Raji (cell line): Measurements from ENCODE around the gene ADCY7.

ENCODE experiments used
- POLR2A ChIP-seq: IDR thresholded peaks from 2 replicates; pipeline ENCODE4 v1.6.1; 2011; ENCODE audit warnings: low read depth, low read length, control low read depth; ENCODE audit not compliant: insufficient read depth

Gene ADCY7

DNA sequence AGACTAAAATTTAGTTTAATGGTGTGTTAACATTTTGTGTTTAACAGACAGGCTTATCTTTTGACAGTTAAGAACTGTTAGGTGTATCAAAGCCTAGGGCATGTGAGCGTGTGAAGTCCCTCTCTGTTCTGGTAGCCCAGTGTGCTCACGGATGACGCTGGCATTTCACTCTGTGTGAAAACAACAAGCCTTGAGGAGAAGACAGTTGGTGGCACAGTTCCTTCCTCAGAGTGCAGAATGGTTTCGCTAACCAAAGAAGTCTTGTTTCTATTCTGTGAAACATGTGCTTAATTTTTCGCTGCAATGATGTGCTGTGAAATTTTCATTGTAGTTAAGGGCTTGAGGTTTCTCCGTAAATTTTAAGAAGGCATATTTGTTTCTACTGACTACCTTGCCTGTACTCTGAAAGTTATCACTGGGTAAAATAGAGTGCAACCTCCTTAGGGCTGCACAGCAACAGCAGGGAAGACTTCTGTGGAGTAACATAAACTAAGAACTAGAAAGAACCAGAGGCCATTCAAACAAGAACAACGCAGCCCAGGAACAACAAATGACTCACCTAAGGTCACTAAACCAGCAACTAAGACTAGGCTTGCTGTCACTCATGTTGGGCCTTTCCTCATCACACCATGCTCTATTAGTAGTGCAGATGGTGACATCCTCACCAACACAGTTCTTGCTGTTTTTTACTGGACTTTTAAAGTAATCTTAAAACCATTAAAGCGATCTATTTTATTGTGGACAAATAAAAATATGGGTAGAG, 69.0 kb downstream of the ADCY7 start:
- no peak for TF ChIP-seq POLR2A

DNA sequence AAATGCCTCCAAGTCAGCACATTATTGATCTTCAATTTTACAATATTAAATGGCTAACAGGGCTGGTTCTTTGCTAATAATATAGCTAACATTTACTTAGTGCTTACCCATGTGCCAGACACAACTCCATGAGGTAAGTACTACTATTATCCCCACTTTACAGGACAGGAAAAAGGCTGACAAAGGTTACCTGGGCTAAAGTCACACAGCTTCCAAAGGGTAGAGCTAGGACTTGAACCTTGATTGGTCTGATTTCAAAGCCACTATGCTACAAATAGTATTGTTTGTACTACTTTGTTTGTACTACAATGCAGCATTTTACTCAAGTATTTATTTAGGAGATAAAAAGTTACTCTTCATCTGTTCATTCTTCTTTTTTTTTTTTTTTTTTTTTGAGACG, 70.5 kb downstream of the ADCY7 start:
- no peak for TF ChIP-seq POLR2A

DNA sequence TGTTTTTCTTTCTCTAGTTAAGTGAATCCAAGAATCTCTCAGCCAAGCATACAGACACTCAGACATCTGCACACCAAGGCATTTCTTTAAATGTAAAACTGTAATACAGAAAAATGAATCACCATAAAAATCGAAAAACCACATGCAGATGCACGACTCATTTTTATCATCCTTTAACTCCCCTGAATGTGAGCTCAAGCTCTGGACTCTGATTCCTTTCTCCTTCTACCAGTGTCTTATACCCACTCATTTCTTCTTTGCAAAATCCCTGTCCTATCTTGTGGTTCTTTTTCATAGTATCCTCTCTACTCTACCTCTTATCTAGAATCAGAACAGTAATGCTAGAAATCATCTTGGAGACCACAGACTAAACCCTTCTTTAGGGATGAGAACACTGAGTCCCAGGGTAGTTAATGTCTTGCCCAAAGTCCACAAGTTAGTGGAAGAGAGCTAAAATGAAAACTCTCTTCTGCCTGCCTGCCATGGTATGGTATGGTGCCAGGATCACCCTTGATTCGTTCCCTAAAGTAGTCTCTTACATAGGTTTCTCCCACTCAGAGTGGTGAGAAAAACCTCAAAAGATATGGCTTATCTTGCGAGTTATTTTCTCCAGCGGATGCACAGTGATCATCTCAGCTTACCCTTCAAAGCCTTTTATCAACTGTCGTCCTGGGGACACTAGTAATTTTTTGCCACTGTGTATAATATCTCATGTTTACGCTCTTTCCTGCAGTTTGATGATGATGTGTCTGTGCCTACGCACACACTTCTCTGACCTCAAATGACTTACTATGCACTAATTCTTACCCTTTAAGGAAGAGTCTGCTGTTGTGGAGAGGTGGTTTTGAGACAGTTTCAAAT, 72.2 kb downstream of the ADCY7 start:
- no peak for TF ChIP-seq POLR2A

DNA sequence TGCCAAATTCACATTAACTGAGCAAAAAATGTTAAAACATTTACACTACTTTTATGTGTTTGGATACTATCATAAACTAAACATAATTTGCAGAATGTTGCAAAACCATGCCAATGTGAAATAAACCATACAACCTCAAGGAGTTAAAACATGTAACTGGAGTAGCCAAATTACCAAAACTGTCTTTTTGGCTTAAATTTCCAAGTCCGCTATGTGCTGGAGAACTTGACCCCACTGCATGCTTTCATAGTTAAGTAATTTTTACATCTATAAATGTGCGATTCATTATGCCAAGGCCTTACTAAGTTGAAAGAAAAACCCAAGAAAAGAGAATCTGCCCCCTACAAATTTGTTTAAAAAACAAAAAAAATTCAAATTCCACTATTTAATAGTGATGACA, 74.2 kb downstream of the ADCY7 start:
- TF ChIP-seq POLR2A = no peak

DNA sequence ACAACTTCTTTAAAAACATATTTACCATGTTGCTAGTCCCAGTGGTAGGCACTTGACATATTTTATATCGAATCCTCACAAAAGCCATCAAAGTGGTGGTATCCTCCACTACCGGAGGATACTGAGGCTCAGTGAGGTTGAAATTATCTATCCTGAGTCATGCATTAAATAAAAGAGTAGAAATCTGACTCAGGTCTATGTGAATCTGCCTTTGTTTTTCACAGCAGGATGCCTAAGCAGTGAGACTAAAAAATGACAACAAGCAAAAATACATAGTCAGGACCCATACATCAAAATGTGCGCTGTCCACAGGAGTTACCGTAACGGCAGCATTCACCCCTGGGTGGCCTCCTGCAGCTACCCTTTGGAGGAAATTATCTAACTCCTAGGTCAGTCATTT, 84.8 kb downstream of the ADCY7 start:
- no peak for TF ChIP-seq POLR2A

DNA sequence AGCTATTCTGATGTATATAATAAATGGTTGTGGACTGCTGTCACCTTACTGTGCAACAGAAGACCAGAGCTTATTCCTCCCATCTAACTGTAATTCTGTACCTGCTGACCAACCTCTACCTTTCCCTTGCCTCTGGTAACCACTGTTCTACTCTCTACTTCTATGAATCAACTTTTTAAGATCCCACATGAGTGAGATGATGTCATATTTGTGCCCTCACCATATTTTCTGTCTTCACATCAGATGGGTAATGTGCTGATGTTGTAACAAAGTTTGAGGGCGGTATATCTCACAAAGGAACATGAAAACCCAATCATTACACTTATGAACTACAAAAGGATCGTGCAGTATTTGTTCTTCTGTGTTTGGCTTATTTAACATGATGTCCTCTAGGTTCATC, 85.6 kb downstream of the ADCY7 start:
- no peak for TF ChIP-seq POLR2A

DNA sequence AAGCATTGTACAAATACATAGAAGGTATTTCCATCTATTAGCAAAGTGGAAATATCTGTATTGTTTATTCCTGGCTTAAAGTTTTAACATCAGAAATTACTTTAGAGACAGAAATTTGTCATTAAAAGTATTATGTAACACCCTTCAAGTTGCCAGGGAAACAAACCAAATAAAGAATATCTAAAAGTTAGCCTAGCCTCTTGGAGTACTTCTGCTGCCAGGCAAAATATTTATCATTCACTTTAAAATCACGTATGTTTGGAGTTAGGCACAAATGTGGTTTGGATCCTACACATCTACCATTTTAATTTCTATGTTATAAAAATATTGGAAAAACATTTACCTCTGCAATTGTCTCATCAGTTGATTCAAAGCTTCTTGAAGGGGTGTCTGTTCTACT, 87.7 kb downstream of the ADCY7 start:
- no peak for TF ChIP-seq POLR2A

DNA sequence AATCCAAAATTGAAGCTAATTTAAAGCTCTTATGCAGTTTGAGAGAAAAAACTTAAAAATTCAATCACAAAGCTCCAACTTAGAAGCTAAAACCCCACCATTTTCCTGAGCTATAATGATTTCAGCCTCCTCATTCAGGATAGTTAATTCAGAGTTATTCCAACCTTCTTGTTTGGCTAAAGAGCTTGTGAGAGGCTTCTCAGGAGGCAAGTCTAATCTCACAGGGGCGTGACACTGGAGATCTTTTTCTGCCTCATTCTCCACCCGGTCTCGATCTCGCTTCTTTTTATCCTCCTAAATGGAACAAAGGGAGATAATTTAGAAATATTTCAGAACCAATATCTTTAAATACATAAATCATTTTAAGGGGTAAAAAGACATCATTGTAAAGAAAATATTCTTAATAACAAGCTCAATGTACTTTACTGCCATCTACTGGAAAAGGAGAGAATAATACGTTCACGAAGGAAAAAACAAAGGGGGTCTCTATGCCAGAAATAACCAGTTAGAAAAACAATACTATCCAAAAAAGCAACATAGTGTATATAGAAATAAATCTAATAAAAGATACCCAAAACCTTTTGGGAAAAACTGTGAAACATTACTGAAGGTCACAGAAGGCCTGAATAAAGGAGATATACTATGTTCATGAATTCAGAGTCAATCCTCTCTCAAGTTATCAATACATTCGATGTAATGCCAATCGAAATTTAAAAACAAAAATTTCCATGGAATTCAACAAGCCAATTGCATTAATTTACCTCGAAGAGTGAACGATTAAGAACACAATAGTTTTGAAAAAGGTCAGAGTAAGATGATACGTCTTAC, 88.5 kb downstream of the ADCY7 start:
- no peak for TF ChIP-seq POLR2A

DNA sequence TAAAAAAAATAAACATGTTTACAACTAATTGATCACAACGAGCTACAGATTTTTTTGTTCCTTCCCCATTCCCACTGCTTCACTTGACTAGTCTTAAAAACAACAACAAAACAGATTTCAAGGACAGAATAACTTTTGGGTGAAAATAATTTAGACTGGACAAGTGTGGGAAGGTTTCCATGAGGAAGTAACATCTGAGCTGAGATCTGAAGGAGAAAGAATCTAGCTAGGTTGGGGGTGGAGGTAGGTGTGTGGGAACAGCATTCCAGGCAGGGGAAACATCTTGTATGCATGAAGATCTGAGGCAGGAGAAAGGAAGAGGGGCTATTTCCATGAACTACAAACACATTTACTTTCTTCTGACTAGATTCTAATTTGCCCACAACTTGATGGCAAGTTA, 93.3 kb downstream of the ADCY7 start:
- no peak for TF ChIP-seq POLR2A

DNA sequence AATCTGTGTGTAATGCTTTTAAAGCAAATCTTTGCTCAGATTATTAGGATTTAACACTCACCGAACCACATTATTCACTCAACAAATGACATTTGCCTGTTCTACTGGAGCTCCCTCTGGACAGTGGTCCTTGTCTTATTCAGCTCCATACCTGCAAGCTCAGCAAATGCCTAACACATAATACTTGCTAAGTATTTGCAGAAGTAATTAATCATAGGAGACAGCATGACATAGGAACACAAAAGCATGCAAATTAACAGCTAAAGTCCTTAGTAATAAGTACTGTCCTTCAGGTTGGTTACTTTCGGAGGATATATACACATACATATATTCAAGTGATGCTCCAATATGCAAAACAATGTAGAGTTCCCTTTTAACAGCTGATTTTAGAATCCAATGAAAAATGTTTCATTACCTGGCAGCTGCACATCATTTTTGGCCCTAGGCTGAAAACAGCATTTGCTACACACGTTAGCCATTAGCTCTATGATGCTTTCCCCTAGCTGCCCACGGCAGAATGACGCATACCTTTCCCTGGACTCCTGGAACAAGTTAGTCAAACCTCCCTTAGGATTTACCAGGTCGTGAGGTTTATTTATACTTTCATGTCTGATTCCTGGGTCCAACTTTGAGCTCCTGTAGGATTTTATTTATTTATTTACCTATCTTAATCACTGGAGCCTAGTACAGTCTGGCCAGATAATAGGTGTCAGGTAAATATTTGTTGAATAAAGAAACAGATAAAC, 93.9 kb downstream of the ADCY7 start:
- TF ChIP-seq POLR2A = no peak

DNA sequence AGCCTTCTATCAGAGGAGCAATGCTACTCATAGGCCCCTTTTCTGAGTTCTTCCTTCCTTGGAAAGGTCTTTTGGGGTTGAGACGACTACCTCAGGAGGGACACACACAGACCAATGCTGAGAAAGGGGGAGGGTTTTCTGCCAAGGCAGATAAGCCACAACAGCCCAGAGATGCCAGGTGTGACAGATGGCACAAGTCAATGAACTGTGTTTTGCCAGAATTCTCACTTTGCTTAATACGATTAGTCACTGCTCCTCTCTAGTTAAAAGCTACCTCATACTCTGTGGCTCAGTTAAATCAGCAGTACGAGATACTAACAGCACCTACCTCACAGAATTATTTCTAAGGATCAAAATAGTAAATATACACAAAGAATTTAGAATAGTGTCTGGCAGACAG, 94.4 kb downstream of the ADCY7 start:
- TF ChIP-seq POLR2A = no peak

DNA sequence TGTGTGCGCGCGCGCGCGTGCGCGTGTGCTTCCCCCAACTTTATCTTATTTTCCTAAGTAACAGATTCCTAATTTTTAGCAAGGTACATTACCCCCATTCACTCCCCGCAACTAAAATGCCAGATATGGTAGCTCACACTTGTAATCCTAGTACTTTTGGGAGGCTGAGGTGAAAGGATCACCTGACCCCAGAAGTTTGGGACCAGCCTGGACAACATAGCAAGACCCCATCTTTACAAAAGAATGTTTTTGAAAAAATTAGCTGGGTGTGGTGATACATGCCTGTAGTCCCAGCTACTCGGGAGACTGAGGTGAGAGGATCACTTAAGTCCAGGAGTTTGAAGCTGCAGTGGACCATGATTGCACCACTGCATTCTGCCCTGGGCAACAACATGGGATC, 97.3 kb downstream of the ADCY7 start:
- no peak for TF ChIP-seq POLR2A

DNA sequence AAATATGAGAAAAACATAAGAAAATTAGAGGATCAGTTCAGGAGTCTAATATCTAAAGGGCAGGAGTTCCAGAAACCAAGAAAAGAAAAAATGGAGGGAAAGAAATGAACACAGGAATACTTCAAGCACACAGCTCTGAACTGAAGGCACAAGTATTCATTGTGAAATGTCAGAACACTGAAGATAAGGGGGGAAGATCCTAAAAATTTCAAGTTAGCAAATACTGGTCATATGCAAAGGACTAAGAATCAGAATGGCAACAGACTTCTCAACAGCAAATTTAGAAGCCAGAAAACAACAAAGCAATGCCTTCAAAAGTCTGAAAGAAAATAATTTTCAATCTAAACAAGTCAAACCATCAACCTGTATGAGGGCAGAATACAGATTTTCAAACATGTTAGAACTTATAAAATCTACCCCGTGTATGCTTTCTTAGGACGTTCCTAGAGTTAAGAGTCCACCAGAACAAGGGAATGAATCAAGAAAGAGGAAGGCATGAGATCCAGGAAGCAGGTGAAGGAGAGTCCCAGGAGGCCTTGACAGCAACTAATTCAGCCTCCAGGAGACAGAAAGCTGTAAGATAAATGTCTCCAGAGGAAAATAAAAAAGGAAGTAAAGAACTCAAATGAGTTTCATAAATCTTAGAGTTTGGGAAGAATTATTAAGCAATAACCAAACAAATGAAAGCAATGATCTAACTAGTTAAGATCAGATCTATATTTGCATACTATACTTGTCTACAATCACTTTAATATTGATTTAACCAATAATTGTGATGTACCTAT, 99.6 kb downstream of the ADCY7 start:
- no peak for TF ChIP-seq POLR2A
